SHP77 (cell line): ENCODE data around the gene LSM8.
A peak's percentile ranks its signal among the peaks of the same experiment; 100 is the strongest.
"Not testable (repeated sequence)": the region's sequence is repeated elsewhere in the genome, so short reads cannot be mapped to it uniquely, and the experiment has no call there.

ENCODE experiments used
- DNase-seq, 2 experiments: peaks; one replicate each; lab custom pipeline; 2025; lab: John Stamatoyannopoulos, UW

The LSM8 gene

DNA sequence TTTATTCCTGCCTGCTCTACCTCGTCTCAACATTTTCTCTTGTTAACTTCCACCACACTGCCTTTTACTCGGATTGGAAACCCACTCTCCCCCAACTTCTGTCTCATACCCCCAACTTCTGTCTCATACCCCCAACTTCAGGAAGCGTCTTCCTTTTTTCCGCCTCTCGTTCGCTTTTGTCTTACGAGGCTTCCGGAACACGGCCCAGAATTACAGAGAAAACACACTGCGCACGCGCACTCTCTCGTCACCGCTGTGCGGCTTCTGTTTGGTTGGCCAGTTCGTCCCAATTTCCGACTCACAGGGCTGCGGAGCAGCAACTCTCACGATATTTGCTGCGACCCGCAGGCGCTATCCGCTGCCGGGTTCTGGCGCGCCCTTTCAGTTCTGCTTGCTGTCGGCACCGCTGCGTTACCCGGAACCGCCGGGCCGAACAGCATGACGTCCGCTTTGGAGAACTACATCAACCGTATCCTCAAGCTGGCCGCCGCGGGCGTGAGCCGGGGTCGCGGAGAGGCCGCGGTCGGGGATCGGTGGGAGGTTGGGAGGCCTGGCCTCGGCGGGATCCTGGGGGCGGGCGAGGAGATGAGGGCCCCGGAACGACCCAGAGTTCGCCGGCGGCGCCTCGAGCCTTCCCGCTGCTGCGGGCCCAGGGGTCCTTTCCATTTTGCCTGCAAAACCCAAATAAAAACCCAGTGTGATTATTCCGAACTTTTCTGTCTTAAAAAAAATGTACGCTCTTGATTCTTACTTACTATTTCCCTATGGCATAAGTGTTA lies at the start of gene LSM8:
TSS of gene LSM8 (plus strand) at position 379 of the 779 bp plus-strand sequence. CDS start at position 439, 60 bp downstream.
- peak; percentile 93 to 95 for DNase-seq

DNA sequence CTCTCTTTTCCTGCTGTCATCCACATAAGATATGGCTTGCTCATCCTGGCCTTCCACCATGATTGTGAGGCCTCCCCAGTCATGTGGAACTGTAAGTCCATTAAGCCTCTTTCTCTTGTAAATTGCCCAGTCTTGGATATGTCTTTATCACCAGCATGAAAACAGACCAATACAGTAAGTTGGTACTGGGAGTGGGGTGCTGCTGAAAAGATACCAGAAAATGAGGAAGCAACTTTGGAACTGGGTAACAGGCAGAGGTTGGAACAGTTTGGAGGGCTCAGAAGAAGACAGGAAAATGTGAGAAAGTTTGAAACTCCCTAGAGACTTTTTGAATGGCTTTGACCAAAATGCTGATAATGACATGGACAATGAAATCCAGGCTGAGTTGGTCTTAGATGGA lies 49.5 kb upstream of the LSM8 start:
- DNase-seq: not testable (repeated sequence)

DNA sequence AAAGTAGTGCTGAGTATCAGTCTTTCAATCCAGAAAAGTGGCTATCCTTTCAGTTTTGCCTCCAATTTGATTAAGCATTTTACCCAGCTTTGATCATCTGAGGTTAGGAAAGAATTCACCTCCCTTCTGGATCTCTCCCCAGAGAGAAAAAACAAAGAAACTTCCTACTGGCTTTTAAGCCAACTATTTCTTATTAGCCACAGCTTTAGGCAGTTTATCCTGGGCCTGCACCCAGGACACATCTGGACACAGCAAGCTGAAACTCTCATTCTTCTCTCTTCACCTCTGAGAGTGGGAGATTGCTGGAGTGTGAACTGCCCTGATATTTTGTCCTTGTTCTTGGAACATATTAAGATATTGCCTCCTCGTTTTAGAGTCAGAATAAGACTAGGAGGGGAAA lies 43.5 kb upstream of the LSM8 start:
- DNase-seq: no peak

DNA sequence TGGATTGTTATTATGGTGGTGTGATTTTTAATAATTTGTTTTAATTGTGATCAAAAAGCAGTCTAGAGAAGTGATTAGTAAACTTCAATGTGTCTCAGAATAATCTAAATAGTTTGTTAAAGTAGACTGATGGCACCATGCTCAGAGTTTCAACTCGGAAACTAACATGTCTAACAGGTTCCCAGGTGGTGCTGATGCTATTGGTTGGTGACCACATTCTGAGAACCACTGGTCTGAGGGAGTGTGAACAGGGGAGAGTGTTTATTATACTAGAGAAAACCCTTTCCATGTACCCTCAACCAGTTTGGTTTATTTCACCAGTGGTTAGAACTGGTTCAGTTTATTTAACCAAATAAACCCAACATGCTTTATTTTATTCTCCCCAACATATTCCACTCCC lies 42.0 kb upstream of the LSM8 start:
- no peak for DNase-seq

DNA sequence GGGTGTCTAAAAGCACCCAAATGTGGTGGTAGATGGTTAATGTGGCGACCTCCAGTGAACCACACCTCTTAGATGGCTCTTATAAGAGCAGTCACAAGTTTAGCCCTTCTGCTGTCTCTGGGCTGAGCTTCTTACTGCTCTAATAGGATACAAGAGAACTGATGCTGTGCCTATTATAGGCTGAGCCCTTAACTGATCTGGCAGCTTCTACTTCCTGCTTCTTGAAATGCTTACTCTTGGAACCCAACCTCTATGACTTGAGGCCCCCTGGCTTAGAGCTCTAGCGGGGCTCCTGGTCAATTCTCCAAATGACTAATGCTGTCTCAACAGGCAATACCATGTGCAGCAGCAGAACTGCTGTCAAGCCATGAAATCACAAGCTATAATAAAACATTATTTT lies 35.0 kb upstream of the LSM8 start:
- no peak for DNase-seq

DNA sequence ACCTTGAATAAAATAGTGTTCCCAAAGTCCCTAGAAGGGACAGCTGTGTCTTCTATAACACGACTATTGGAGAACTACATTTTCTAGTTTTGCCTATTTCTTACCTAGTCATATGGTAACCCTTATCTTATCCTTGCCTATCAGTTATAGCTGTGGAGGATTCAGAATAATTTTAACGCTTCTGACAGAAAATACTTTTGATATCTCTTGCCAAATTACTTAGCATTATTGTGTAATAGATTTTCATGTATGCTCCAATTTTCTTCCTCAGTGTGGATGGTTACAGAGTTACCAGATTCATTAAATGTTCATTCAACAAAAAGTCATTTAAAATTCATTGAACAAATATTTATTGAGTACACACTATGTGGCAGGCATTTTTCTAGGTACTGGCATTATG lies 34.6 kb upstream of the LSM8 start:
- no peak for DNase-seq

DNA sequence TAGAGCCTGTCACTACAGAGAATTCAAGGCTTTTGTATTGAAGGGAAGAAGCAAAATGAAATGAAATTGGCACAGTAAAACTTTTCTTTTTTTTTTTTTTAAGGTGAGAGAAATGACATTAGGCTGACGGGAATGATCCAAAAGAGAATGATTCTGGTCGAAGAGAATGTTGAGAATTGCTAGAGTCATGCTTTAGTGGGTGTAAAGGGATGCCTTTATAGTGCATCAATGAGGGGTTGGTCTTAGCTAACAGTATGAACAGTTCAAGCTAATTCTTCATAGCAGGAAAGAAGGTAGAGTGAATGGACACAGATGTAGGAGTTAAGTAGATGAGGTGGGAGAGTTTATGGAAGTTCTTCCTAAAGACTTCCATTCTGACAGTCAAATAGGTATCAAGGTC lies 32.3 kb upstream of the LSM8 start:
- no peak for DNase-seq

DNA sequence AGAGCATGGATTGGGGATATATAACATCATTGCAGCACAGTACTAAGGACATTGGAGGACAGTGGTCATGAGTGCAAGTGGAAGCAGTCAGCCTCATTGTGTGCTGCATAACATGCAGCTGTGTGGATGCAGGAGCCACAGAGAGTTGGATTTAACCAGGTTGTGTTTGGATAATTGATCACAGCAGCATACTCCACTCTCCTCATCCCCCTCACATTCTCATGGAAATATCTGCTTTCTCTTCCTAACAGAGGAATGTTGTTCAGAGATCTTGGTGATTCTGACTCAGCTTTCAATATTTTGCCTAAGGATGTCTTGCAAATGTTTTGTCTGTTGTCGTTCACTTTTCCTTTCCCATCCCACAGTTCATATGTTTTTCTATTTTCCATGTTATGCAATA lies 31.8 kb upstream of the LSM8 start:
- DNase-seq: no peak

DNA sequence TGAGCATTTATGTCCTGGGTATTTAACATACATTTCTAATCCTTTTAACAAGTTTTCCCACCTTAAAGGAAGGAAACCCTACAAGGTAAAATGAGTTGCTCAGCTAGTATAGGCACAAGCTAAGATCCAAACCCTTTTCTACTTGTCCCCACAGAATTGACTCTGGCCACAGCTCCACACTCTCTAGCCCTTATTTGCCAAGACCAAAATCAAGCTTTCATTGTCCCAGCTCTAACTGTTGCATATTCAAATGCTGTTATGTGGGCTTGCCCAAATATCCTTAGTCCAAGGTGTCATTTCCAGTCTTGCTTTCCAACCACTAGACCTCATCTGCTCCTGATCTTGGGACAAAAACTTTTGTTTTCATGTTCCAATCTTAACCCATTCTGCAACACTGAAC lies 31.3 kb upstream of the LSM8 start:
- DNase-seq: no peak

DNA sequence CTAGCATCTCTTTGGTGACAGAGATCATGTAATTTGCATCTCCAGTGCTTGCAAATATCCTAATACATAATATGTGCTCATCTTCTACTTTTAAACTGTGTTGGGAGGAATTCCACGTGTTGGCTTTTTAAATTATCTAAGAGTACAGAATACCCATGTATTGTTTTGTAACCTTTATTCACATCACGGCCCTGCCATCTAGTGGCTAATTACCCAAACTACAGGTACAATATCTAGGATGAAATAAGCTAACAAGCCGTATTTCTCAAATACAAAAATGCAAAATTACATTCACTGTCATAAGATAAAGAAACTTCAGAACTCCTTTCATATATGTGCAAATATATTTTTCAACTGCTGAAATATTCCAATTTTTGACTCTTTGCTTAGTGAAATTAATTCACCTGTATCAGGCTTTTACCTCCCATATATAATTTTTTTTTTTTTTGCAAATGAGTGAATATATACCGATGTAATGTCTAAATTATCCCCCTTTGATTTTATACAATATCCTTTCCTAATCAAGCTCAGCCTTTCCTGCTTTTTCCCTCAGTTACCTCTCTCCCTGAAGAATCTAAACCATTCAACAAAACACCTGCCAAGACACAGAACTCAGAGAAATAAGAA lies 30.3 kb upstream of the LSM8 start:
- peak; percentile 3 to 23 for DNase-seq

DNA sequence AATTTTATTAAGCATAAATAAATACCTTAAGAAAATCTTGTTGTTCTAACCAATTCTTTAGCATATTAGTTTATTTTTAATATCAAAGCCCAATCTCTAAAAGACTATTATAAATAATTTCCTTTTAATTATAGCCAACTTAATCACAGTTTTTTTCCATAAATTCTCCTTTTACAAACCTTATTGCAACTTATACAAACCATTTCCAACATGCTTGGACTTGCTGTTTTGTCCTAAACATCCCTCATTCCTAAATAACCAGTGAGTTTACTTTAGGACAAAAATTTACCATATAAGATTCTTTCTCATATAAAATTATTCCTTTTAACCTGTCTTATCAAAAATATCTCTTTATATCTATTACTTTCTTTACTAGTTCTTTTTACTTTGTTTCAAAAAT lies 25.2 kb upstream of the LSM8 start:
- peak in 1 of 2 experiments; percentile 1 for DNase-seq

DNA sequence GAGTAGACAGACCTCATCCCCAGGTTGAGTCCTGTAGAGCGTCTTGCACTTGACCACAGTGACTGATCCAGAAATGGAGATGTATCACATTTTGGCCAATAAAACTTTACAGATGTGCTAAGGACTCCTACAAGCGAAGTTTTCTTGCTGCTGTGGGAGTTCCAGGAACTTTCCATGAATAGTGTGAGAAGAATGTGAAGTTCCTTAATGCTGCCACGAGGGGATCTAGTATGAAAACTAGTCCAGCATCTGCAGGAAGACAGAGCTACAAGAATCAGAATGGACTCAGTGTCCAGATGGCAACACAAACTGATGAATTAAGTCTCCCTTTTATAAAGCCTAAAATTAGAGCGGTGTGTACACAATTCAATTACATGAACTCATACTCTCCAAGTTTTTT lies 14.8 kb upstream of the LSM8 start:
- DNase-seq: no peak

DNA sequence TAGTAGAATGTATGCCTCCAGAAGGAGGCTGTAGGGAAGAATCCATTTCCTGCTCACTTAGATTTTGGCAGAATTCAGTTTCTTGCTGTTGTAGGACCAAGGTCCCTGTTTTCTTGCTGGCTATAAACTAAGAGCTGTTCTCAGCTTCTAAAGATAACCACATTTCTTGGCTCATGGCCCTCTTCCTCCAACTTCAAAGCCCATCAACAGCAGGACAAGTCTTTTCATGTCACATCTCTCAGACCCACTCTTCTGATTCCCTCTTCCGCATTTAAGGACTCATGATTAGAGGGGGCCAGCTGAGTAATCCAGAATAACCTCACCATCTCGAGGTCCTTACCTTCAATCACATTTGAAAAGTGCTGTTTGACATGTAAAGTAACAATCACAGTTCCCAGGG lies 8.2 kb upstream of the LSM8 start:
- DNase-seq: no peak

DNA sequence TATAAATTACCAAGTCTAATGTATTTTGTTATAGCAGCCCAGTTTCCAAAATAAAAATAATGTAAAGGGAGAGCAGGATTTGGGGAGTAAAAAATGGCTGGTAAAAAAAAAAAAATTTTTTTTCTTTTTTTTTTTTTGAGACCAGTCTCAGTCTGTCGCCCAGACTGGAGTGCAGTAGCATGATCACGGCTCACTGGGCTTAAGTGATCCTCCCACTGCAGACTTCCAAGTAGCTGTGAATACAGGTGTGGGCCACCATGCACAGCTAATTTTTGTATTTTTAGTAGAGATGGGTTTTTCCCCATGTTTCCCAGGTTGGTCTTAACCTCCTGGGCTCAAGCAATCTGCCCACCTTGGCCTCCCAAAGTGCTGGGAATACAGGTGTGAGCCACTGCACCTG lies 4.8 kb upstream of the LSM8 start:
- DNase-seq: no peak

DNA sequence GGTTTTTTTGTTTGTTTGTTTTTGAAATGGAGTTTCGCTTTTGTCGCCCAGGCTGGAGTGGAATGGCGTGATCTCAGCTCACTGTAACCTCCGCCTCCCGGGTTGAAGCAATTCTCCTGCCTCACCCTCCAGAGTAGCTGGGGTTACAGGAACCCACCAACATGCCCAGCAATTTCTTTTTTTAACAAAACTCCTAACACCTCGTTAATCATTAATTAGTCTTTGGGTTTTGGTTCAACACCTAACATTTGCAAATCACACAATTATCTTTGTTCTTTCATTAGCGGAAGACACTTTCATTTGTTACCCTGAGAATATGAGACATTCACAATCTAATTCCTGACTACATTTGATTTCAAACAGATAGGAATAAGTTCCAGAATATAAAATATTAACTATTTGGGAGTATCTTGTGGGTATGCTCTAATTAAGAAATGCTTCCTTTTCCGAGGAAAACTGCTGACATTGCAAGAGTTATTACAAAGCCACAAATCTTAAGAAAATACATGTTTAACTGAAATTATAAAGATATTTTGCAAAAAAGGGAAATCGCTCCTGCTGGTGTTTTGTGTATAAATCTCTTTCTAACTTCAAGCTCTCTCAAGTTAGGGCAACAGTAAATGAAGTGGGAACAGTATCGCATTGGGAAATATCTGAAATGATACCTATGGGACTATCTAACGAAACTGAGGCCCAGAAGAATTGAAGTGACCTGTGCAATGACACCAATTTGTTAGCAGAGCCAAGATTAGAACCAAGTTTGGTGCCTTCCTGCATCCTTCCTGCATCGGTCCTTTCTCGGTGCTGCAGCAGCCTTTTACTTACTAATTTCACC lies 1.2 kb upstream of the LSM8 start:
- no peak for DNase-seq

DNA sequence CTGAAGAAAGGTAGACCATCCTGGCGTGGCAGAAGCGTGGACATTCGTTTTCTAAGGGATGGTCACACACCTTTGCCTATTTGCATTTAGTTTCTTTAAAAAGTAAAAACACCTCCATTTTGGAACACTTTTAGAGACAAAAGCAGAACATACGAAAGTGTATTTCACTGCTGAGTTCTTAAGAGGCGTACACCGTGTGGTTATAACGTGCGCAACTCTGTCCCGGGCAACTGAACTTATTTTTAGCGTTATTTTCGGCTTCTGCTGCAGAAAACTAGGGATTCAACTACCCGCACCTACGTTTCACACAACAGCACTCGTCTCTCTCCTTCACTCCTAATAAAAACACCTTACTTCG lies 557 bp upstream of the LSM8 start:
- DNase-seq: no peak

DNA sequence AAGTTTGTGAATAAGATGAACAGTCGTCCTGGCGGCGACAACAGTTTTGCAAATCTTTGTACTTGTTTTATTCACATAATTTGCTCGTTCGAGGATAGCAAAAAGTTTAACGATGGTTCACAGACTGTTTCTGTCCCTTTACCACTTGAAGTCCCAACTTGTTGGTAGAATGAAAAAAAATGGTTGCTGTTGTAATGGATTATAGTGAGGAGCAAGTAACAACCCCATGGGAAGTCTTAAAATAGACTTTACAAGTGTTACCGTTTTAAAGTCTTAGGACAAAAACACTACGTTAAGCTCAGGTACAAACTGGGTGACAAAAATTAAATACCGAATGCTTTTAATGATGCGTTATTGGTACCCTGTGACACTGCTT lies 589 bp downstream of the LSM8 start:
- no peak for DNase-seq

DNA sequence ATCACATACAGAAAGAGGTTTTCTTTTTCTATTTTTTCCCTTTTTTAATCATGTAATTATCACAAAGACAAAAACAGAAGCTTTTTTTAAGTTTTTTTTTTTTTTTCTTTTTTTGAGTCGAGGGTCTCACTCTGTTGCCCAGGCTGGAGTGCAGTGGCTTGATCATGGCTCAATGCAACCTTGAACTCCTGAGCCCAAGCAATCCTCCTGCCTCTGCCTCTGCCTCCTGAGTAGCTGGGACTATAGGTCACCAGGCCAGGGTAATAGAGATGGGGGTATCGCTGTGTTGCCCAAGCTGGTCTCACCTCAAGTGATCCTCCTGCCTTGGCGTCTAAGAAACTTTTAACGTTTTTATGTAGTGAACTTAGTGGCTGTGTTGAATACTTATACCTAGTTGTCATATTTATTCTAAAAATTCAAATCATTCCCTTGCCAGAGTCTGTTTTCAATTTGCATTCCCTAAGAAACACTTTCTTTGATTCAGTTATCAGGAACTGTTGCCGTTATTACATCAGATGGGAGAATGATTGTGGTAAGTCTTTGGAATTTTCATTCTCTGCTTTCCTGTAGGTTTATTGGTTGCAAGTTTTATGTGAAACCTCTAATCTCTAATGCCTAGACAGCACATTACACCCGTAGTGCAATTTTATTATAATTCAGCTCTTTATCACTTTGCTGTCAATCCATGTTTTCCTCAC lies 1.3 kb downstream of the LSM8 start:
- no peak for DNase-seq

DNA sequence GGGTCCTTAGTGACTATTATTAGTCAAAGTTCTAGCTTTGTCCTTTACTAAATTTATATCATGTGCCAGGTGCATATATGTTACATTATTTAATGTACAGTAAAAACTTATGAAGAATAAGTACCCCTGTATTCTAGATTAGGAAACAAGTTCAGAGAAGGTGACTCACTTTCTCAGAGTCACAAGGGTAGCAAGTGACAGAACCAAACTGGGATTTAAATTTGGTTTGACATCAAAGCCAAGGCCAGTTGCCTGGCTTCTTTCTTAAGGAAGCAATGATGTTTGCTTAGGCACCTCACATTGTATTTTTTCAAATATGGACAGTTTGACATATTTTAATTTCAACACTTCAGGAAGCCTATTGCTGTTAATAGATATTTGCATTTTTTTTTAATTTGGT lies 2.5 kb downstream of the LSM8 start:
- DNase-seq: no peak

DNA sequence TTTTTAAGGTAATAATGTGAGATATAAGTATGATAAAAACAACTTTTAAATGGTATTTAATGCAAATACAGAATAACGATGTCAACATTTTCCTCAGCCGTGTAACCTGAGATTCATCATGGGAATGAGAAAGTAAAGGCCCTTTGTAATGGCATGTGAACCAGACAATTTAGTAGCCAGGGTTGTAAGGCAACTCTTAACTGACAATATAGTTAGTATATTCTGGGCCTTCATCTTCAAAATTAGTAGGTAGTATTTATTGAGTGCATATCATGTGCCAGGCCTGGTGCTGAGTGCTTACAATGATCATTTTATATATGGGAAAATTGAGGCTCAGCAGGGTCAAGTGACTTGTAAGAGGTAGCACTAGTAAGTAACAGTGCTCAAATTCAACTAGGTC lies 10.6 kb downstream of the LSM8 start:
- no peak for DNase-seq

DNA sequence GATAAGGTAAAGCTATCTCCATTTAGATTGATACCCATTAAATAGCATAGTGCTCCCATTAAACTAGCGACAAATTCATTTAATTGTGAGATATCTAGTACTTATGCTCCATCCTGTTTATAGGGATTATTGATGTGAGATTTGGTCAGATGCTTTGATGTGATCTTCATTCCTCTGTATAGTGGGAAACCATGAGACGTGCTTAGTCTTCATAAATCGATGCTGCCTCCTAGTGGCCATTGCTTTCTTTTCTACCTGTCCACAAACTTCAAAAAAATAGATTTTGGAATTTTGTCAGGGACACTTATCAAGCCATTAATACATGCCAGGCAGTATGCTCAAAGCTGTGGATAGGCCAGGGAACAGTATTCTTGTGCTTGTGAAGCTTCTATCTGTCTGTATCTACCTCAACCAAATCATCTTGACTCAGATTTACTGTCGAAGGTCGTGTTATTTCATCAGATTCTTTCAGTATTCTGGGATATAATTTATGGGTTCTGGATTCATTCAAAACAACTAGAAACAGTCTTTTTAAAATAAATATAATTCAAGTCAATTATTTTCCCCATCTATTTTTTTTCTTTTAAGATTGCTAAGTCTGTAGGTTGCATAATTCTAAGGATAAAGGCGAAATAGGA lies 12.0 kb downstream of the LSM8 start:
- DNase-seq: peak; percentile 15 to 62

DNA sequence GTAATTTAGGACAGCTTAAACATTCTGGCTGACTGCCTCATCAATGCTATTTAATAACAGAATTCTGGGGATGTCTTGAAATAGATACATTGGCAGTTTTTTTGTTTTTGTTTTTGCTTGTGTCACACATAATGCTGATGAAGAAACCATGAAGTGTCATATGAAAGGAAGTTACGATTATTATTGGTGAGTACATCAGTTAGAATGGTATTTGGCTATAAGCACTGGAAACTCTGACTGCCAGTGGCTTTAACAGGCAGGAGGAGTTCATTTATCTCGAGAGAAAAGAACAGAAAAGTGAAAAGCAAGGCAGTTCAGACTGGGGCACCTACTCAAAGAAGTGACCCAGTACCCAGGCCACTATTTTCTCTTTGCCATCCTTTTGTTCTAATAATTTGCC lies 18.1 kb downstream of the LSM8 start:
- DNase-seq: no peak
